HG03442 (cell line): ENCODE results near the gene ABCD1.

Experiments
- ATAC-seq: cut with Tn5 transposase; IDR thresholded peaks from one replicate; pipeline ENCODE4 v1.9.1; 2021; ENCODE audit warnings: mild to moderate bottlenecking, moderate library complexity; ENCODE audit not compliant: unreplicated experiment

Gene ABCD1

GRCh38 chrX:153771415-153772315, 47.0 kb downstream of the ABCD1 start:
- ATAC-seq = no peak

- no peak for ATAC-seq
Observed at GRCh38 chrX:153772316-153773217, 47.9 kb downstream of the ABCD1 start.

- no peak for ATAC-seq
Observed at GRCh38 chrX:153773218-153773611, 48.6 kb downstream of the ABCD1 start.

GRCh38 chrX:153773741-153774575, 49.3 kb downstream of the ABCD1 start:
- no peak for ATAC-seq

- no peak for ATAC-seq
Observed at GRCh38 chrX:153774576-153775292, 50.1 kb downstream of the ABCD1 start.

GRCh38 chrX:153775293-153776119, 50.9 kb downstream of the ABCD1 start:
- no peak for ATAC-seq

- no peak for ATAC-seq
Observed at GRCh38 chrX:153776120-153776599, 51.5 kb downstream of the ABCD1 start.

- ATAC-seq = no peak
Observed at GRCh38 chrX:153776611-153777045, 52.0 kb downstream of the ABCD1 start.

- ATAC-seq = no peak
Observed at GRCh38 chrX:153777261-153778090, 52.8 kb downstream of the ABCD1 start.

- ATAC-seq = no peak
Observed at GRCh38 chrX:153778181-153778580, 53.5 kb downstream of the ABCD1 start.

GRCh38 chrX:153778684-153779101, 54.0 kb downstream of the ABCD1 start:
- no peak for ATAC-seq

GRCh38 chrX:153779891-153780677, 55.4 kb downstream of the ABCD1 start:
- no peak for ATAC-seq

- ATAC-seq = no peak
Observed at GRCh38 chrX:153780678-153781427, 56.2 kb downstream of the ABCD1 start, which contains the start of gene SRPK3. Gene SRPK3, plus strand, starts transcription at chrX:153781041. Its CDS starts 46 bp downstream, at chrX:153781087.

GRCh38 chrX:153781428-153782047, 56.9 kb downstream of the ABCD1 start:
- no peak for ATAC-seq

- no peak for ATAC-seq
Observed at GRCh38 chrX:153782313-153782712, 57.7 kb downstream of the ABCD1 start.

GRCh38 chrX:153782871-153783270, 58.2 kb downstream of the ABCD1 start:
- no peak for ATAC-seq
